ENCODE data around the gene PROSER2. TPM values are rescaled to one million over a fixed set of nuclear protein-coding genes. Genes with fewer than 3 reads are reported as not detected.

PROSER2 gene
- total and polyA plus RNA-seq, 2 of the 13 experiments (the other 11 are each of a cell fraction or from before 2014, with no cell fraction given) = 6.9 to 7.7 TPM

DNA sequence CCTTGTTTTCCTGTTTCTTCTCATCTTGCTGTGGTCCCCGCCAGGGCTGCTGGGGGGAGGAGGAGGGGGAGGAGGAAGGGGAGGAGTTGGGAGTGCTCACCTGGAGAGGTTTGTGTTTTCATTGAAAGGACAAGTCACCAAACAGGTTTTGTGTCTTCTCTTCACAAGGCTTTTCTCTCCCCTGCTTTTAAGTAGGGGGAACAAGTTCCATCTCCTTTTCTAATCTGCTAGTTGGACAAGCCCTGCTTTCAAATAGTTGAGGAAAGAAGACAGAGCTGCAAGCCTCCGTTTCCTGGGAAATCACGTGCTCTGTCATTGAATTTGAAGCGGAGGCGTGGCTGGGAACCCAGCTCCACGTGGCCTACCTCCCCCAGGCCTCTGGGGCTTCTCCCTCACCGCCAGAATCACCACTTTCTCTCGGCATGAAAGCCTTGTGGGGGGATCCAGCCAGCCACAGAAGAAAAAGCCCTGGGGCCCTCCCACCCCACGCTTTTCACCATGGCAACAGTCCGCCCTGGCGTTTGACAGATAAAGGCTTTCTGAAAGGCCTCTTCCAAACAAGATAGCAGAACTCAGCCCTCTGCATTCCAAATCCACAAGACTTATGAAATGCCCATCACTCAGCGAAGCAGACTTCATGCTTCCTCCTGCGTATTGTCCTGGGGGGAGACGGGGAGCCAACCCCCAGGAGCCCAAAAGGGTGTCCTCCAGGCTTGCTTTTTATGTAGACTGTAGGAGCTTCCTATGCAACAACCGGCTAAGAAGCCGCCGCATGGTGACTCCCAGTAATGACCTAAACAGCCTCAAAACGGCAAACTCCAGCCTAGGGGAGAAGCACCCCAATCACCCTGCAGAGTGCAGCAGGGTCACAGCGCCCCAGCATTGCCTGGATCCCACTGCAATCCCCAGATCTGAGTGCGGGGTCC lies 51.7 kb downstream of the PROSER2 start (continued):
- peak; percentile 80; the same call in 1 of the 2 replicates for TF ChIP-seq FOXC1 (CRISPR knock-in tag; IDR thresholded peaks at IDR 0.05; ENCODE audit: borderline replicate concordance)
- TF ChIP-seq PATZ1 (CRISPR knock-in tag; IDR thresholded peaks at IDR 0.05) = peak; percentile 59
- no peak for TF ChIP-seq HNF4G (IDR thresholded peaks at IDR 0.05; ENCODE audit: borderline replicate concordance, low read depth, low read length)
- no peak for TF ChIP-seq HNF4G (CRISPR knock-in tag; IDR thresholded peaks at IDR 0.05; ENCODE audit: borderline replicate concordance, low read depth)
- TF ChIP-seq ZSCAN20 (CRISPR knock-in tag; IDR thresholded peaks at IDR 0.05; ENCODE audit: borderline replicate concordance) = no peak
- peak; percentile 7; the same call in 1 of the 2 replicates for TF ChIP-seq ZNF543 (CRISPR knock-in tag; IDR thresholded peaks at IDR 0.05)
- TF ChIP-seq ARNTL (CRISPR knock-in tag; IDR thresholded peaks at IDR 0.05) = no peak
- no peak for TF ChIP-seq EP300 (IDR thresholded peaks at IDR 0.05; ENCODE audit: low read depth in 2 of 2, low read length in 2 of 2)
- peak; percentile 33; the same call in 1 of the 2 replicates for TF ChIP-seq EP300 (CRISPR knock-in tag; IDR thresholded peaks at IDR 0.05; ENCODE audit: borderline replicate concordance)
- peak; percentile 82; the same call in 1 of the 2 replicates for TF ChIP-seq TFDP1 (CRISPR knock-in tag; IDR thresholded peaks at IDR 0.05; ENCODE audit: borderline replicate concordance)
- no peak for TF ChIP-seq GPN1 (CRISPR knock-in tag; IDR thresholded peaks at IDR 0.05; ENCODE audit: borderline replicate concordance)
- TF ChIP-seq, protein P1, sequence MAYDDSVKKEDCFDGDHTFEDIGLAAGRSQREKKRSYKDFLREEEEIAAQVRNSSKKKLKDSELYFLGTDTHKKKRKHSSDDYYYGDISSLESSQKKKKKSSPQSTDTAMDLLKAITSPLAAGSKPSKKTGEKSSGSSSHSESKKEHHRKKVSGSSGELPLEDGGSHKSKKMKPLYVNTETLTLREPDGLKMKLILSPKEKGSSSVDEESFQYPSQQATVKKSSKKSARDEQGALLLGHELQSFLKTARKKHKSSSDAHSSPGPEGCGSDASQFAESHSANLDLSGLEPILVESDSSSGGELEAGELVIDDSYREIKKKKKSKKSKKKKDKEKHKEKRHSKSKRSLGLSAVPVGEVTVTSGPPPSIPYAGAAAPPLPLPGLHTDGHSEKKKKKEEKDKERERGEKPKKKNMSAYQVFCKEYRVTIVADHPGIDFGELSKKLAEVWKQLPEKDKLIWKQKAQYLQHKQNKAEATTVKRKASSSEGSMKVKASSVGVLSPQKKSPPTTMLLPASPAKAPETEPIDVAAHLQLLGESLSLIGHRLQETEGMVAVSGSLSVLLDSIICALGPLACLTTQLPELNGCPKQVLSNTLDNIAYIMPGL (CRISPR knock-in tag; IDR thresholded peaks at IDR 0.05; ENCODE audit: borderline replicate concordance in 1 of 2, low read depth in 1 of 2) = peak in 1 of 2 experiments; percentile 6; a peak in 1 of 4 replicates
- TF ChIP-seq, protein P2, sequence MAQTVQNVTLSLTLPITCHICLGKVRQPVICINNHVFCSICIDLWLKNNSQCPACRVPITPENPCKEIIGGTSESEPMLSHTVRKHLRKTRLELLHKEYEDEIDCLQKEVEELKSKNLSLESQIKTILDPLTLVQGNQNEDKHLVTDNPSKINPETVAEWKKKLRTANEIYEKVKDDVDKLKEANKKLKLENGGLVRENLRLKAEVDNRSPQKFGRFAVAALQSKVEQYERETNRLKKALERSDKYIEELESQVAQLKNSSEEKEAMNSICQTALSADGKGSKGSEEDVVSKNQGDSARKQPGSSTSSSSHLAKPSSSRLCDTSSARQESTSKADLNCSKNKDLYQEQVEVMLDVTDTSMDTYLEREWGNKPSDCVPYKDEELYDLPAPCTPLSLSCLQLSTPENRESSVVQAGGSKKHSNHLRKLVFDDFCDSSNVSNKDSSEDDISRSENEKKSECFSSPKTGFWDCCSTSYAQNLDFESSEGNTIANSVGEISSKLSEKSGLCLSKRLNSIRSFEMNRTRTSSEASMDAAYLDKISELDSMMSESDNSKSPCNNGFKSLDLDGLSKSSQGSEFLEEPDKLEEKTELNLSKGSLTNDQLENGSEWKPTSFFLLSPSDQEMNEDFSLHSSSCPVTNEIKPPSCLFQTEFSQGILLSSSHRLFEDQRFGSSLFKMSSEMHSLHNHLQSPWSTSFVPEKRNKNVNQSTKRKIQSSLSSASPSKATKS (CRISPR knock-in tag; IDR thresholded peaks at IDR 0.05) = no peak
- peak; percentile 42 for TF ChIP-seq SP4 (CRISPR knock-in tag; IDR thresholded peaks at IDR 0.05)
- TF ChIP-seq, protein P3, sequence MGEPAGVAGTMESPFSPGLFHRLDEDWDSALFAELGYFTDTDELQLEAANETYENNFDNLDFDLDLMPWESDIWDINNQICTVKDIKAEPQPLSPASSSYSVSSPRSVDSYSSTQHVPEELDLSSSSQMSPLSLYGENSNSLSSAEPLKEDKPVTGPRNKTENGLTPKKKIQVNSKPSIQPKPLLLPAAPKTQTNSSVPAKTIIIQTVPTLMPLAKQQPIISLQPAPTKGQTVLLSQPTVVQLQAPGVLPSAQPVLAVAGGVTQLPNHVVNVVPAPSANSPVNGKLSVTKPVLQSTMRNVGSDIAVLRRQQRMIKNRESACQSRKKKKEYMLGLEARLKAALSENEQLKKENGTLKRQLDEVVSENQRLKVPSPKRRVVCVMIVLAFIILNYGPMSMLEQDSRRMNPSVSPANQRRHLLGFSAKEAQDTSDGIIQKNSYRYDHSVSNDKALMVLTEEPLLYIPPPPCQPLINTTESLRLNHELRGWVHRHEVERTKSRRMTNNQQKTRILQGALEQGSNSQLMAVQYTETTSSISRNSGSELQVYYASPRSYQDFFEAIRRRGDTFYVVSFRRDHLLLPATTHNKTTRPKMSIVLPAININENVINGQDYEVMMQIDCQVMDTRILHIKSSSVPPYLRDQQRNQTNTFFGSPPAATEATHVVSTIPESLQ (CRISPR knock-in tag; conservative IDR thresholded peaks at IDR 0.05) = 0 out of 2 replicates have a peak, but pooled peaks have one; percentile 51
- TF ChIP-seq SRF (IDR thresholded peaks at IDR 0.05; ENCODE audit: low read depth, low read length) = no peak
- TF ChIP-seq TBL1XR1 (IDR thresholded peaks at IDR 0.05; ENCODE audit: borderline replicate concordance, low read length, partially characterized antibody) = no peak
- TF ChIP-seq KLF6 (CRISPR knock-in tag; IDR thresholded peaks at IDR 0.05) = 0 out of 2 replicates have a peak, but pooled peaks have one; percentile 48

All from HepG2 (cell line).